Esophagus squamous epithelium (tissue), 5 donors: Measurements from ENCODE around the gene CDC27. TPM values are rescaled to one million over a fixed set of nuclear protein-coding genes. Genes with fewer than 3 reads are reported as not detected.
"Not testable (repeated sequence)": the region's sequence is repeated elsewhere in the genome, so short reads cannot be mapped to it uniquely, and the experiment has no call there.

Source experiments
- DNase-seq: peaks from one replicate; lab custom pipeline; 2025; lab: John Stamatoyannopoulos, UW
- H3K27ac ChIP-seq, 4 donors: fragments of 200-600 bp; sonication (generic); one replicate each; pipeline ENCODE4 v1.5.1; 2016 to 2019; ENCODE audit warnings: mild to moderate bottlenecking in 1 of 4
- H3K27me3 ChIP-seq, 4 donors: fragments of 200-600 bp; sonication (generic); 1 replicate in 3 of 4; 2 replicates in 1 of 4; pipeline versions ENCODE4 v1.5.1 to v1.6.0; 2017 to 2021; ENCODE audit warnings: antibody characterized with exemption in 1 of 4
- H3K36me3 ChIP-seq, 3 donors: fragments of 200-600 bp; sonication (generic); one replicate each; pipeline ENCODE4 v1.5.1; 2016 to 2019
- H3K4me1 ChIP-seq, 3 donors: fragments of 200-600 bp; sonication (generic); one replicate each; pipeline ENCODE4 v1.5.1; 2017 to 2019
- H3K4me3 ChIP-seq, 4 donors: fragments of 200-600 bp; sonication (generic); 1 replicate in 3 of 4; 2 replicates in 1 of 4; pipeline ENCODE4 v1.5.1; 2016 to 2019; ENCODE audit warnings: mild to moderate bottlenecking in 2 of 4, moderate library complexity in 1 of 4
- H3K9me3 ChIP-seq, 3 donors: fragments of 200-600 bp; sonication (generic); one replicate each; pipeline ENCODE4 v1.5.1; 2016 to 2019
- POLR2A ChIP-seq, 4 donors: fragments of 450-650 bp; IDR thresholded peaks; one replicate each; pipeline ENCODE4 v1.6.1; 2017; ENCODE audit warnings: antibody characterized with exemption in 4 of 4, mild to moderate bottlenecking in 4 of 4, moderate library complexity in 3 of 4
- WGBS, 2 donors: methylation state at CpG; one replicate each; pipeline ENCODE4 v1.1.5; 2018; 5-methylcytosine and 5-hydroxymethylcytosine counted together
- intact Hi-C: fragments of 100-400 bp; cut with DNase I; formaldehyde crosslinking; loops from one replicate; pipeline ENCODE4 v1.15.0; 2022
- total RNA-seq, 4 donors: library from RNA; depleted of rRNA; stranded (reverse); fragments of >200 nt; gene quantifications; one replicate each; pipeline ENCODE4 v1.1.0, GENCODE V29; 2016
- TF ChIP-seq, protein P1 (sequence below), 6 experiments: fragments of 450-650 bp in 4 of 6; fragments of 200-600 bp in 2 of 6; sonication (generic) in 2 of 6; IDR thresholded peaks; one replicate each; pipeline ENCODE4 v1.5.1; 2016 to 2019; ENCODE audit warnings: antibody characterized with exemption in 6 of 6, mild to moderate bottlenecking in 4 of 6, moderate library complexity in 4 of 6
- donor health status: DM: yes; HTN: yes; CAD: no.

CDC27 gene
- total RNA-seq, 4 donors from 2014 or later = 26.4 to 45.9 (median 38.3) TPM

DNA sequence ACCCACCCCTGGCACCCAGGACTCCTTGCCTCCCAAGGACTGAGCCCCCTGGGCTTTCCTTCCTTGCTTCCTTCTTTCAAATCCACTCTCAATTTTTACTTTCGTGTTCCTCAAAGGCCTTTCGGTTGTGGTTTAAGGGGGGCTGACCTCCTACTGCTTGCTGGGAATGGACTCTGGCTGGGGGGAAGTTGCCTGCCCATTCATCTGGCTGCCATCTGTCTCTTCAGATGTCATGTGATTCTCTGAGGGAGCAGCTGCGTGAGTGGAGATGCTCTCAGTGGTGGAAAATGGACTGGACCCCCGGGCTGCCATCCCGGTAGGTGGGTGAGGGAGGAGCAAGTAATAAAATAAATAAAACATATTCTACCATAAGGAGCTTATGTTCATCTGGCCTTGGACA is 116.2 kb downstream of the CDC27 start:
- Histone ChIP-seq H3K27ac (no peak overlapping the region), H3K9me3 (no peaks in the 10 kb centered on the region), H3K4me1 (peaks cover 7 to 20% (median 9%) of the 10 kb centered on the region in 3 donors), H3K36me3 (no peaks in the 10 kb centered on the region), H3K4me3 (no peak overlapping the region), H3K27me3 (no peaks in the 10 kb centered on the region)
- WGBS, 2 donors = 46 to 56% methylated on average over 3 to 4 of the region's 5 CpGs
- intact Hi-C loops = no loop called here
- no peak for DNase-seq
- TF ChIP-seq, protein P1, sequence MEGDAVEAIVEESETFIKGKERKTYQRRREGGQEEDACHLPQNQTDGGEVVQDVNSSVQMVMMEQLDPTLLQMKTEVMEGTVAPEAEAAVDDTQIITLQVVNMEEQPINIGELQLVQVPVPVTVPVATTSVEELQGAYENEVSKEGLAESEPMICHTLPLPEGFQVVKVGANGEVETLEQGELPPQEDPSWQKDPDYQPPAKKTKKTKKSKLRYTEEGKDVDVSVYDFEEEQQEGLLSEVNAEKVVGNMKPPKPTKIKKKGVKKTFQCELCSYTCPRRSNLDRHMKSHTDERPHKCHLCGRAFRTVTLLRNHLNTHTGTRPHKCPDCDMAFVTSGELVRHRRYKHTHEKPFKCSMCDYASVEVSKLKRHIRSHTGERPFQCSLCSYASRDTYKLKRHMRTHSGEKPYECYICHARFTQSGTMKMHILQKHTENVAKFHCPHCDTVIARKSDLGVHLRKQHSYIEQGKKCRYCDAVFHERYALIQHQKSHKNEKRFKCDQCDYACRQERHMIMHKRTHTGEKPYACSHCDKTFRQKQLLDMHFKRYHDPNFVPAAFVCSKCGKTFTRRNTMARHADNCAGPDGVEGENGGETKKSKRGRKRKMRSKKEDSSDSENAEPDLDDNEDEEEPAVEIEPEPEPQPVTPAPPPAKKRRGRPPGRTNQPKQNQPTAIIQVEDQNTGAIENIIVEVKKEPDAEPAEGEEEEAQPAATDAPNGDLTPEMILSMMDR (IDR thresholded peaks at IDR 0.05) = no peak
- no peak for TF ChIP-seq POLR2A (IDR thresholded peaks at IDR 0.05)

DNA sequence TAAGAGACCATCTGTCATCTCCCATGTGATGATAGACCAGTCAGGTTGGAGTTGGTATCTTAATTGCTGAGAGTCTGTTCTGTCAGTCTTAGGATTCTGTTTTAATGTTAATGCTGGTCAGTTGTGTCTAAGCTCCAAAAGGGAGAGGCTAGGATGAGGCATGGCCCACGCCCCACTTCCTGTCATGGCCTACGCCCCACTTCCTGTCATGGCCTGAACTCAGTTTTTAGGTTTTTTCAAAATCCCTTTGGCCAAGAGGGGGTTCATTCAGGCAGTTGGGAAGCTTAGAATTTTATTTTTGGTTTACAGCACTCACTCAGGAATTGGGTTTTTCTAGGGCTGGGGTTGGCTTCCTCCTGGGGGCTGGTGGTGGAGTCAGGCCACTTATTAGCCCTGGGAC is 117.9 kb downstream of the CDC27 start:
- H3K9me3 ChIP-seq, H3K36me3 ChIP-seq, H3K4me3 ChIP-seq, H3K27me3 ChIP-seq, intact Hi-C loops, DNase-seq: not testable (repeated sequence)
- peak overlapping the region; percentile 18 to 81 (median 54) for H3K27ac ChIP-seq
- WGBS, 2 donors = 64 to 75% methylated on average over 2 of the region's 2 CpGs
- H3K4me1 ChIP-seq = peaks cover 7 to 29% (median 9%) of the 10 kb centered on the region in 3 donors

DNA sequence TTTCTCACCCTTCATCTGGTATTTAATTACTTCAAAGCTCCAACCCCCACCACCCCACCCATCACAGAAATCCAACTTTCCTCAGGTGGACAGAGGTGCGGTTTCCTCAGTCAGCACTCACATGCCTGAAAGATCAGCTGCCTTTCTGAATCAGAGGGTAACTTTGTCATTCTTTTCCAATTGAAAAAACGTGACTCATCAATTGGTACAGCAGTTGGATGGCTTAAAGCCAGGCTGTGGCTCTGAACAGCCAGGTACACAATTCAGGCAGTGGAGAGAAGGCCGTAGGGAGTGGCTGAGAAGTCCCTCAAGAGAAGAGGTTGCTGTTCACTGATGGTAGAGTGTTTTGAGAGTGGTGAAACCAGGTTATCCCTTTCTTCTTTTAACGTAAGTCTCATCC is 118.8 kb downstream of the CDC27 start:
- 21 to 32% methylated on average over 3 of the region's 4 CpGs for WGBS, 2 donors
- DNase-seq, H3K9me3 ChIP-seq, H3K36me3 ChIP-seq, intact Hi-C loops, H3K4me3 ChIP-seq, H3K27me3 ChIP-seq: not testable (repeated sequence)
- H3K4me1 ChIP-seq = peaks cover 7 to 32% (median 9%) of the 10 kb centered on the region in 3 donors
- peak overlapping the region; percentile 21 to 81 (median 54) for H3K27ac ChIP-seq

Other genes with a start within 250 kb of the CDC27 start
- gene RPRML, start 210.0 kb downstream of the CDC27 start, total RNA-seq = 1 to 10 TPM in 1 of 4 donors, under 1 TPM in 1, not detected in 2; 0.57 to 1.3 TPM
- not detected for gene MYL4, start 20.1 kb upstream of the CDC27 start, total RNA-seq
- gene ITGB3, start 64.5 kb upstream of the CDC27 start, total RNA-seq = 1 to 10 TPM in 2 of 4 donors, under 1 TPM in 2; 0.23 to 7.2 (median 2.8) TPM
- gene EFCAB13, start 134.7 kb upstream of the CDC27 start, total RNA-seq = 1 to 10 TPM in 2 of 4 donors, under 1 TPM in 2; 0.31 to 6.7 (median 2.4) TPM